ENCODE data around the gene SLC2A13.
"Not testable (repeated sequence)": the region's sequence is repeated elsewhere in the genome, so short reads cannot be mapped to it uniquely, and the experiment has no call there.

The SLC2A13 gene

GRCh38 chr12:39912211-39912980 lies 193.5 kb downstream of the SLC2A13 start:
- Histone ChIP-seq H3K4me3 (ENCODE audit: low read length) (no peak overlapping the region), H3K36me3 (ENCODE audit: control insufficient read depth, insufficient read depth, low read length) (no peaks in the 10 kb centered on the region), H3K27me3 (ENCODE audit: control insufficient read depth, insufficient read depth, low read length) (no peaks in the 10 kb centered on the region), H3K9me3 (ENCODE audit: control insufficient read depth, insufficient read depth, low read length) (no peaks in the 10 kb centered on the region), H3K4me1 (ENCODE audit: control insufficient read depth, insufficient read depth, low read length) (no peaks in the 10 kb centered on the region), H3K27ac (ENCODE audit: low read length) (no peak overlapping the region)
- no peak for DNase-seq (ENCODE audit: low read depth, low spot score)
- no CpG with 5 or more reads among the region's 7 CpGs for WGBS (ENCODE audit: insufficient coverage, insufficient read length)

GRCh38 chr12:39906237-39906636 lies 199.6 kb downstream of the SLC2A13 start:
- no peak overlapping the region for H3K27ac ChIP-seq (ENCODE audit: low read length)
- DNase-seq (ENCODE audit: low read depth, low spot score) = no peak
- H3K36me3 ChIP-seq (ENCODE audit: control insufficient read depth, insufficient read depth, low read length) = no peaks in the 10 kb centered on the region
- H3K9me3 ChIP-seq (ENCODE audit: control insufficient read depth, insufficient read depth, low read length) = no peaks in the 10 kb centered on the region
- no peaks in the 10 kb centered on the region for H3K4me1 ChIP-seq (ENCODE audit: control insufficient read depth, insufficient read depth, low read length)
- no peaks in the 10 kb centered on the region for H3K27me3 ChIP-seq (ENCODE audit: control insufficient read depth, insufficient read depth, low read length)
- H3K4me3 ChIP-seq (ENCODE audit: low read length) = no peak overlapping the region

- H3K27me3 ChIP-seq (ENCODE audit: control insufficient read depth, insufficient read depth, low read length) = no peaks in the 10 kb centered on the region
- H3K4me1 ChIP-seq (ENCODE audit: control insufficient read depth, insufficient read depth, low read length) = no peaks in the 10 kb centered on the region
- no peaks in the 10 kb centered on the region for H3K9me3 ChIP-seq (ENCODE audit: control insufficient read depth, insufficient read depth, low read length)
- no peak for DNase-seq (ENCODE audit: low read depth, low spot score)
- no peaks in the 10 kb centered on the region for H3K36me3 ChIP-seq (ENCODE audit: control insufficient read depth, insufficient read depth, low read length)
- WGBS (ENCODE audit: insufficient coverage, insufficient read length) = no CpG with 5 or more reads among the region's 1 CpG
- no peak overlapping the region for H3K27ac ChIP-seq (ENCODE audit: low read length)
- no peak overlapping the region for H3K4me3 ChIP-seq (ENCODE audit: low read length)
Measured at GRCh38 chr12:39905152-39905551, 200.7 kb downstream of the SLC2A13 start.

- H3K27me3 ChIP-seq (ENCODE audit: control insufficient read depth, insufficient read depth, low read length) = no peaks in the 10 kb centered on the region
- H3K36me3 ChIP-seq (ENCODE audit: control insufficient read depth, insufficient read depth, low read length) = no peaks in the 10 kb centered on the region
- no CpG with 5 or more reads among the region's 2 CpGs for WGBS (ENCODE audit: insufficient coverage, insufficient read length)
- no peak overlapping the region for H3K27ac ChIP-seq (ENCODE audit: low read length)
- no peak for DNase-seq (ENCODE audit: low read depth, low spot score)
- no peak overlapping the region for H3K4me3 ChIP-seq (ENCODE audit: low read length)
- H3K9me3 ChIP-seq (ENCODE audit: control insufficient read depth, insufficient read depth, low read length) = no peaks in the 10 kb centered on the region
- H3K4me1 ChIP-seq (ENCODE audit: control insufficient read depth, insufficient read depth, low read length) = no peaks in the 10 kb centered on the region
Measured at GRCh38 chr12:39902821-39903220, 203.1 kb downstream of the SLC2A13 start.

GRCh38 chr12:39897315-39897714 lies 208.6 kb downstream of the SLC2A13 start:
- Histone ChIP-seq H3K27me3 (ENCODE audit: control insufficient read depth, insufficient read depth, low read length) (no peaks in the 10 kb centered on the region), H3K36me3 (ENCODE audit: control insufficient read depth, insufficient read depth, low read length) (no peaks in the 10 kb centered on the region), H3K4me3 (ENCODE audit: low read length) (no peak overlapping the region), H3K27ac (ENCODE audit: low read length) (no peak overlapping the region), H3K4me1 (ENCODE audit: control insufficient read depth, insufficient read depth, low read length) (no peaks in the 10 kb centered on the region), H3K9me3 (ENCODE audit: control insufficient read depth, insufficient read depth, low read length) (no peaks in the 10 kb centered on the region)
- WGBS (ENCODE audit: insufficient coverage, insufficient read length) = no CpG with 5 or more reads among the region's 1 CpG
- DNase-seq (ENCODE audit: low read depth, low spot score) = no peak

GRCh38 chr12:39893388-39893787 lies 212.5 kb downstream of the SLC2A13 start:
- H3K27ac ChIP-seq (ENCODE audit: low read length); H3K4me3 ChIP-seq (ENCODE audit: low read length); DNase-seq (ENCODE audit: low read depth, low spot score); H3K9me3 ChIP-seq (ENCODE audit: control insufficient read depth, insufficient read depth, low read length); H3K27me3 ChIP-seq (ENCODE audit: control insufficient read depth, insufficient read depth, low read length); H3K36me3 ChIP-seq (ENCODE audit: control insufficient read depth, insufficient read depth, low read length); H3K4me1 ChIP-seq (ENCODE audit: control insufficient read depth, insufficient read depth, low read length): not testable (repeated sequence)
- no CpG with 5 or more reads among the region's 6 CpGs for WGBS (ENCODE audit: insufficient coverage, insufficient read length)

GRCh38 chr12:39892146-39892545 lies 213.7 kb downstream of the SLC2A13 start:
- no peak for DNase-seq (ENCODE audit: low read depth, low spot score)
- no peak overlapping the region for H3K4me3 ChIP-seq (ENCODE audit: low read length)
- H3K9me3 ChIP-seq (ENCODE audit: control insufficient read depth, insufficient read depth, low read length) = no peaks in the 10 kb centered on the region
- H3K36me3 ChIP-seq (ENCODE audit: control insufficient read depth, insufficient read depth, low read length) = no peaks in the 10 kb centered on the region
- no peak overlapping the region for H3K27ac ChIP-seq (ENCODE audit: low read length)
- no peaks in the 10 kb centered on the region for H3K4me1 ChIP-seq (ENCODE audit: control insufficient read depth, insufficient read depth, low read length)
- H3K27me3 ChIP-seq (ENCODE audit: control insufficient read depth, insufficient read depth, low read length) = no peaks in the 10 kb centered on the region
- no CpG with 5 or more reads among the region's 3 CpGs for WGBS (ENCODE audit: insufficient coverage, insufficient read length)

- no peak overlapping the region for H3K27ac ChIP-seq (ENCODE audit: low read length)
- H3K4me1 ChIP-seq (ENCODE audit: control insufficient read depth, insufficient read depth, low read length) = no peaks in the 10 kb centered on the region
- H3K27me3 ChIP-seq (ENCODE audit: control insufficient read depth, insufficient read depth, low read length) = no peaks in the 10 kb centered on the region
- H3K36me3 ChIP-seq (ENCODE audit: control insufficient read depth, insufficient read depth, low read length) = no peaks in the 10 kb centered on the region
- DNase-seq (ENCODE audit: low read depth, low spot score) = no peak
- no peaks in the 10 kb centered on the region for H3K9me3 ChIP-seq (ENCODE audit: control insufficient read depth, insufficient read depth, low read length)
- H3K4me3 ChIP-seq (ENCODE audit: low read length) = no peak overlapping the region
- WGBS (ENCODE audit: insufficient coverage, insufficient read length) = no CpG with 5 or more reads among the region's 1 CpG
Measured at GRCh38 chr12:39887856-39888255, 218.0 kb downstream of the SLC2A13 start.

GRCh38 chr12:39886106-39886505 lies 219.8 kb downstream of the SLC2A13 start:
- no CpG with 5 or more reads among the region's 3 CpGs for WGBS (ENCODE audit: insufficient coverage, insufficient read length)
- no peaks in the 10 kb centered on the region for H3K36me3 ChIP-seq (ENCODE audit: control insufficient read depth, insufficient read depth, low read length)
- no peaks in the 10 kb centered on the region for H3K27me3 ChIP-seq (ENCODE audit: control insufficient read depth, insufficient read depth, low read length)
- no peaks in the 10 kb centered on the region for H3K9me3 ChIP-seq (ENCODE audit: control insufficient read depth, insufficient read depth, low read length)
- no peak overlapping the region for H3K4me3 ChIP-seq (ENCODE audit: low read length)
- H3K4me1 ChIP-seq (ENCODE audit: control insufficient read depth, insufficient read depth, low read length) = no peaks in the 10 kb centered on the region
- DNase-seq (ENCODE audit: low read depth, low spot score) = no peak
- no peak overlapping the region for H3K27ac ChIP-seq (ENCODE audit: low read length)

GRCh38 chr12:39884616-39885125 lies 221.2 kb downstream of the SLC2A13 start:
- Histone ChIP-seq H3K36me3 (ENCODE audit: control insufficient read depth, insufficient read depth, low read length) (no peaks in the 10 kb centered on the region), H3K4me3 (ENCODE audit: low read length) (no peak overlapping the region)
- WGBS (ENCODE audit: insufficient coverage, insufficient read length) = no CpG with 5 or more reads among the region's 2 CpGs

GRCh38 chr12:39883411-39883810 lies 222.5 kb downstream of the SLC2A13 start:
- WGBS (ENCODE audit: insufficient coverage, insufficient read length) = no CpG with 5 or more reads among the region's 2 CpGs

More at GRCh38 chr12:39884616-39885125, 221.2 kb downstream of the SLC2A13 start:
- no peak for DNase-seq (ENCODE audit: low read depth, low spot score)
- Histone ChIP-seq H3K4me1 (ENCODE audit: control insufficient read depth, insufficient read depth, low read length) (no peaks in the 10 kb centered on the region), H3K27me3 (ENCODE audit: control insufficient read depth, insufficient read depth, low read length) (no peaks in the 10 kb centered on the region), H3K27ac (ENCODE audit: low read length) (no peak overlapping the region), H3K9me3 (ENCODE audit: control insufficient read depth, insufficient read depth, low read length) (peaks cover 2% of the 10 kb centered on the region)

More at GRCh38 chr12:39883411-39883810, 222.5 kb downstream of the SLC2A13 start:
- H3K27ac ChIP-seq (ENCODE audit: low read length) = no peak overlapping the region
- no peak for DNase-seq (ENCODE audit: low read depth, low spot score)
- H3K36me3 ChIP-seq (ENCODE audit: control insufficient read depth, insufficient read depth, low read length) = no peaks in the 10 kb centered on the region
- H3K4me3 ChIP-seq (ENCODE audit: low read length) = no peak overlapping the region
- no peaks in the 10 kb centered on the region for H3K4me1 ChIP-seq (ENCODE audit: control insufficient read depth, insufficient read depth, low read length)
- no peaks in the 10 kb centered on the region for H3K27me3 ChIP-seq (ENCODE audit: control insufficient read depth, insufficient read depth, low read length)
- H3K9me3 ChIP-seq (ENCODE audit: control insufficient read depth, insufficient read depth, low read length) = peaks cover 9% of the 10 kb centered on the region

Data from iPS DF 6.9 (cell line).